Sigmoid colon (tissue), 4 donors: Measurements from ENCODE around the gene PRKCB.

Experiments
- EP300 ChIP-seq, 4 donors: sonication (generic); formaldehyde crosslinking; IDR thresholded peaks; one replicate each; pipeline ENCODE4 v1.6.1; 2017; ENCODE audit warnings: antibody characterized with exemption in 4 of 4
- POLR2A ChIP-seq, 2 donors: fragments of 450-650 bp; IDR thresholded peaks; one replicate each; pipeline ENCODE4 v1.6.1; 2016; ENCODE audit warnings: antibody characterized with exemption in 2 of 2, mild to moderate bottlenecking in 2 of 2, moderate library complexity in 2 of 2
- TF ChIP-seq, protein P1 (sequence below), 4 experiments: fragments of 450-650 bp in 3 of 4; fragments of 200-600 bp in 1 of 4; IDR thresholded peaks; one replicate each; pipeline ENCODE4 v1.5.1; 2016 to 2019; ENCODE audit warnings: antibody characterized with exemption in 4 of 4, mild to moderate bottlenecking in 3 of 4, moderate library complexity in 2 of 4

DNA sequence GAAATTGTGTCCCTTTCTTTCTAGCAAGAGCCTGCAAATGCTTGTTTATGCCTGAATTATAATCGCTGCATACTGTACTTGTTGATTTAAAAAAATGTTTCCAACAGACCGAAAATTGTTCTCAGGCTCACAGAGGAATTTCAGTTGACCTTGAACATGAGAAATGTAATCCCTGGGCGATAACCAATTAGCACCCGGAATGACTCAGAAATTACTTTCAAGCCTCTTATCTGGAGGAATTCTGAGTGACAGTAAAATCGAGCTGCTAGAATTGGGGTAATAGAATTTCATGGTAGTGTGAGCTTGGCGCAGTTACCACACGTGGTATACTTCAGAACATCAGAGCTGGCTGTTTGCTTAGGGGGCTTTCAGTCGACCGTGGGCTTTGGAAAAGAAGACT, 281.2 kb downstream of the PRKCB start:
- TF ChIP-seq POLR2A (IDR thresholded peaks at IDR 0.05) (no peak), EP300 (IDR thresholded peaks at IDR 0.05) (no peak)
- TF ChIP-seq, protein P1, sequence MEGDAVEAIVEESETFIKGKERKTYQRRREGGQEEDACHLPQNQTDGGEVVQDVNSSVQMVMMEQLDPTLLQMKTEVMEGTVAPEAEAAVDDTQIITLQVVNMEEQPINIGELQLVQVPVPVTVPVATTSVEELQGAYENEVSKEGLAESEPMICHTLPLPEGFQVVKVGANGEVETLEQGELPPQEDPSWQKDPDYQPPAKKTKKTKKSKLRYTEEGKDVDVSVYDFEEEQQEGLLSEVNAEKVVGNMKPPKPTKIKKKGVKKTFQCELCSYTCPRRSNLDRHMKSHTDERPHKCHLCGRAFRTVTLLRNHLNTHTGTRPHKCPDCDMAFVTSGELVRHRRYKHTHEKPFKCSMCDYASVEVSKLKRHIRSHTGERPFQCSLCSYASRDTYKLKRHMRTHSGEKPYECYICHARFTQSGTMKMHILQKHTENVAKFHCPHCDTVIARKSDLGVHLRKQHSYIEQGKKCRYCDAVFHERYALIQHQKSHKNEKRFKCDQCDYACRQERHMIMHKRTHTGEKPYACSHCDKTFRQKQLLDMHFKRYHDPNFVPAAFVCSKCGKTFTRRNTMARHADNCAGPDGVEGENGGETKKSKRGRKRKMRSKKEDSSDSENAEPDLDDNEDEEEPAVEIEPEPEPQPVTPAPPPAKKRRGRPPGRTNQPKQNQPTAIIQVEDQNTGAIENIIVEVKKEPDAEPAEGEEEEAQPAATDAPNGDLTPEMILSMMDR (IDR thresholded peaks at IDR 0.05): no peak
